H1 (cell line): ENCODE results near the gene EYA4. TPM values are rescaled to one million over a fixed set of nuclear protein-coding genes. Genes with fewer than 3 reads are reported as not detected.

Experiments
- CTCF ChIA-PET: fragments of 300-600 bp; sonication (Branson Sonifier 250); formaldehyde crosslinking; loops from one replicate; lab custom pipeline; 2021; ENCODE audit not compliant: partially characterized antibody; lab: Charles Lee
- POLR2A ChIA-PET: fragments of 300-600 bp; sonication (Branson Sonifier 250); formaldehyde crosslinking; loops from one replicate; lab custom pipeline; 2021; ENCODE audit warnings: inconsistent platforms; ENCODE audit not compliant: partially characterized antibody; lab: Charles Lee
- DNase-seq, 2 experiments: peaks; one replicate each; pipeline versions ENCODE4 v3.0.0 to v3.0.0-alpha.2; 2010 to 2022; ENCODE audit warnings: low spot score in 2 of 2, low read depth in 1 of 2, mixed read lengths in 1 of 2
- FAIRE-seq: peaks from 2 replicates; lab custom pipeline; 2011; peaks lifted over from hg19 to GRCh38; lab: Jason Lieb, UNC
- H2AFZ ChIP-seq: 2 replicates; pipeline ENCODE4 v1.8.1; 2012; ENCODE audit warnings: low read length, inconsistent platforms
- H2AK5ac ChIP-seq: 2 replicates; pipeline ENCODE4 v1.6.1; 2013; ENCODE audit warnings: low read depth, low read length
- H2BK120ac ChIP-seq: replicated peaks from 2 replicates; pipeline ENCODE3; 2013; ENCODE audit warnings: low read depth, low read length, inconsistent platforms
- H2BK12ac ChIP-seq: 2 replicates; pipeline ENCODE4 v1.6.1; 2013; ENCODE audit warnings: low read depth, low read length
- H2BK15ac ChIP-seq: 2 replicates; pipeline ENCODE4 v1.6.1; 2013; ENCODE audit warnings: low read length
- H2BK20ac ChIP-seq: 2 replicates; pipeline ENCODE4 v1.6.1; 2013; ENCODE audit warnings: low read length
- H2BK5ac ChIP-seq: 2 replicates; pipeline ENCODE4 v1.6.1; 2013; ENCODE audit warnings: low read depth, low read length
- H3K14ac ChIP-seq: 2 replicates; pipeline ENCODE4 v1.6.1; 2013; ENCODE audit warnings: inconsistent platforms; ENCODE audit not compliant: insufficient read length
- H3K18ac ChIP-seq: 2 replicates; pipeline ENCODE4 v1.6.1; 2013; ENCODE audit warnings: low read length; ENCODE audit errors: extremely low read depth
- H3K23ac ChIP-seq: 2 replicates; pipeline ENCODE4 v1.6.1; 2013; ENCODE audit warnings: inconsistent platforms; ENCODE audit not compliant: insufficient read length
- H3K23me2 ChIP-seq: 2 replicates; pipeline ENCODE4 v1.6.1; 2013; ENCODE audit warnings: low read depth, low read length
- H3K27ac ChIP-seq: 2 replicates; pipeline ENCODE4 v1.6.1; 2011; ENCODE audit warnings: low read depth, low read length, inconsistent platforms
- H3K27me3 ChIP-seq, 4 experiments: replicated peaks in 1 of 4; 1 replicate in 1 of 4; 2 replicates in 3 of 4; pipeline versions ENCODE4 v1.6.1 to v1.8.1; 2011 to 2013; ENCODE audit warnings: low read length in 3 of 4, mild to moderate bottlenecking in 3 of 4, inconsistent platforms in 2 of 4, mixed read lengths in 2 of 4, moderate library complexity in 1 of 4; ENCODE audit not compliant: control insufficient read depth in 3 of 4, insufficient read depth in 3 of 4; ENCODE audit errors: extremely low read depth in 1 of 4
- H3K36me3 ChIP-seq, 4 experiments: 2 replicates each; pipeline versions ENCODE4 v1.6.1 to v1.8.1; 2011 to 2013; ENCODE audit warnings: mild to moderate bottlenecking in 4 of 4, low read length in 3 of 4, moderate library complexity in 2 of 4, control low read depth in 1 of 4, inconsistent platforms in 1 of 4; ENCODE audit not compliant: insufficient read depth in 4 of 4, control insufficient read depth in 2 of 4
- H3K4ac ChIP-seq: replicated peaks from 2 replicates; pipeline ENCODE3; 2013; ENCODE audit warnings: low read length, low read depth, mixed read lengths, inconsistent platforms; ENCODE audit not compliant: insufficient read length
- H3K4me1 ChIP-seq, 4 experiments: replicated peaks in 1 of 4; 1 replicate in 1 of 4; 2 replicates in 3 of 4; pipeline versions ENCODE4 v1.6.1 to v1.8.1; 2011 to 2013; ENCODE audit warnings: low read length in 3 of 4, inconsistent platforms in 2 of 4, mixed read lengths in 1 of 4; ENCODE audit not compliant: insufficient read depth in 4 of 4, control insufficient read depth in 3 of 4
- H3K4me2 ChIP-seq, 2 experiments: 2 replicates each; pipeline versions ENCODE4 v1.6.1 to v1.8.1; 2011 to 2013; ENCODE audit warnings: low read depth in 2 of 2, low read length in 2 of 2, control low read depth in 1 of 2, inconsistent platforms in 1 of 2, mild to moderate bottlenecking in 1 of 2; ENCODE audit not compliant: insufficient read depth in 1 of 2
- H3K4me3 ChIP-seq, 4 experiments: fragments of 200-600, 300-600 bp in 1 of 4; sonication (generic), shearing (Covaris generic), sonication (Bioruptor Twin) in 1 of 4; 2 replicates each; pipeline versions ENCODE4 v1.5.1 to v1.8.1; 2011 to 2016; ENCODE audit warnings: low read length in 4 of 4, low read depth in 3 of 4, control low read depth in 2 of 4, inconsistent platforms in 2 of 4, mild to moderate bottlenecking in 2 of 4, mixed read lengths in 1 of 4, moderate library complexity in 1 of 4; ENCODE audit not compliant: insufficient read depth in 2 of 4; ENCODE audit errors: extremely low read depth in 1 of 4
- H3K56ac ChIP-seq: replicated peaks from 2 replicates; pipeline ENCODE3; 2013; ENCODE audit warnings: low read depth, mild to moderate bottlenecking, mixed read lengths, low read length, inconsistent platforms; ENCODE audit not compliant: insufficient read length
- H3K79me1 ChIP-seq: 2 replicates; pipeline ENCODE4 v1.6.1; 2013; ENCODE audit warnings: low read depth, low read length, control low read depth
- H3K79me2 ChIP-seq, 2 experiments: 2 replicates each; pipeline versions ENCODE4 v1.6.1 to v1.8.1; 2012 to 2013; ENCODE audit warnings: low read length in 2 of 2, mild to moderate bottlenecking in 2 of 2, inconsistent platforms in 1 of 2; ENCODE audit not compliant: insufficient read depth in 2 of 2, control insufficient read depth in 1 of 2
- H3K9ac ChIP-seq, 4 experiments: replicated peaks in 1 of 4; 1 replicate in 1 of 4; 2 replicates in 3 of 4; pipeline versions ENCODE4 v1.6.1 to v1.8.1; 2011 to 2013; ENCODE audit warnings: low read depth in 3 of 4, low read length in 3 of 4, control low read depth in 2 of 4, mild to moderate bottlenecking in 2 of 4, moderate library complexity in 2 of 4, inconsistent platforms in 1 of 4; ENCODE audit errors: extremely low read depth in 1 of 4
- H3K9me3 ChIP-seq, 2 experiments: 2 replicates each; pipeline versions ENCODE4 v1.6.1 to v1.8.1; 2012 to 2013; ENCODE audit warnings: mild to moderate bottlenecking in 2 of 2, moderate library complexity in 2 of 2, control low read depth in 1 of 2, inconsistent platforms in 1 of 2, low read depth in 1 of 2, low read length in 1 of 2, mixed read lengths in 1 of 2; ENCODE audit not compliant: insufficient read depth in 2 of 2
- H4K20me1 ChIP-seq, 2 experiments: replicated peaks in 1 of 2; 2 replicates each; pipeline versions ENCODE3 to v1.8.1; 2011 to 2013; ENCODE audit warnings: inconsistent platforms in 2 of 2, low read length in 2 of 2, mild to moderate bottlenecking in 1 of 2; ENCODE audit not compliant: insufficient read depth in 2 of 2, control insufficient read depth in 1 of 2
- H4K5ac ChIP-seq: 2 replicates; pipeline ENCODE4 v1.6.1; 2013; ENCODE audit warnings: low read length, low read depth, mixed read lengths, inconsistent platforms; ENCODE audit not compliant: insufficient read length
- H4K8ac ChIP-seq: 2 replicates; pipeline ENCODE4 v1.8.0; 2013; ENCODE audit warnings: mild to moderate bottlenecking, moderate library complexity, low read length, inconsistent platforms; ENCODE audit not compliant: insufficient read depth; ENCODE audit errors: extremely low read depth
- H4K91ac ChIP-seq: replicated peaks from 2 replicates; pipeline ENCODE3; 2013; ENCODE audit warnings: low read length, mixed read lengths, inconsistent platforms; ENCODE audit not compliant: insufficient read length
- ASH2L ChIP-seq: fragments of 200-600, 300-600 bp; sonication (generic); IDR thresholded peaks from one replicate; pipeline ENCODE4 v1.7.1; 2017; ENCODE audit warnings: low read length
- EGR1 ChIP-seq: IDR thresholded peaks from 2 replicates; pipeline ENCODE4 v1.6.1; 2011; ENCODE audit warnings: low read depth, low read length, borderline replicate concordance
- EP300 ChIP-seq, 2 experiments: IDR thresholded peaks; 1 replicate in 1 of 2; 2 replicates in 1 of 2; pipeline ENCODE4 v1.6.1; 2011 to 2012; ENCODE audit warnings: low read depth in 2 of 2, low read length in 2 of 2, mild to moderate bottlenecking in 2 of 2, borderline replicate concordance in 1 of 2, inconsistent platforms in 1 of 2, moderate library complexity in 1 of 2
- EZH2 ChIP-seq: fragments of 200-600 bp; sonication (generic); IDR thresholded peaks from 2 replicates; pipeline ENCODE4 v1.7.1; 2012; ENCODE audit warnings: low read depth, mild to moderate bottlenecking, moderate library complexity, low read length, inconsistent platforms; ENCODE audit not compliant: severe bottlenecking
- HDAC6 ChIP-seq: IDR thresholded peaks from one replicate; pipeline ENCODE4 v1.7.1; 2012; ENCODE audit warnings: low read depth, mild to moderate bottlenecking, inconsistent platforms, low read length, moderate library complexity
- JUN ChIP-seq: IDR thresholded peaks from 2 replicates; pipeline ENCODE4 v1.6.1; 2011; ENCODE audit warnings: low read depth, mild to moderate bottlenecking, improper control_type of control experiment, low read length
- JUND ChIP-seq: IDR thresholded peaks from 2 replicates; pipeline ENCODE4 v1.6.1; 2011; ENCODE audit warnings: mild to moderate bottlenecking, improper control_type of control experiment, low read length
- MAX ChIP-seq: IDR thresholded peaks from 2 replicates; pipeline ENCODE4 v1.6.1; 2012; ENCODE audit warnings: inconsistent platforms
- SAP30 ChIP-seq: fragments of 300-600 bp; sonication (generic); IDR thresholded peaks from 2 replicates; pipeline ENCODE4 v1.7.1; 2012; ENCODE audit warnings: low read length, moderate library complexity, mild to moderate bottlenecking, inconsistent platforms; ENCODE audit not compliant: insufficient read depth, insufficient replicate concordance
- SP1 ChIP-seq: IDR thresholded peaks from 2 replicates; pipeline ENCODE4 v1.6.1; 2011; ENCODE audit warnings: low read depth, low read length
- SRF ChIP-seq: IDR thresholded peaks from 2 replicates; pipeline ENCODE4 v1.6.1; 2011; ENCODE audit warnings: mild to moderate bottlenecking, low read depth, low read length, moderate library complexity
- TBP ChIP-seq: IDR thresholded peaks from 2 replicates; pipeline ENCODE4 v1.6.1; 2011; ENCODE audit warnings: low read depth, low read length, improper control_type of control experiment
- TCF12 ChIP-seq: IDR thresholded peaks from 2 replicates; pipeline ENCODE4 v1.6.1; 2011; ENCODE audit warnings: low read depth, mild to moderate bottlenecking, low read length
- TEAD4 ChIP-seq: IDR thresholded peaks from 2 replicates; pipeline ENCODE4 v1.6.1; 2012; ENCODE audit warnings: low read depth, low read length, inconsistent platforms, mixed read lengths
- ZNF274 ChIP-seq: IDR thresholded peaks from 2 replicates; pipeline ENCODE4 v1.7.0; 2012; ENCODE audit warnings: low read length, borderline replicate concordance; ENCODE audit errors: extremely low read depth
- WGBS, 2 experiments: shearing (Covaris generic) in 1 of 2; methylation state at CpG; one replicate each; pipeline versions ENCODE4 v1.1.6 to v1.1.7; 2013 to 2015; ENCODE audit warnings: low lambda C conversion rate in 2 of 2, mixed read lengths in 2 of 2, inconsistent platforms in 1 of 2, low coverage in 1 of 2, missing lambda C conversion rate in 1 of 2; ENCODE audit not compliant: insufficient replicate concordance in 2 of 2, insufficient coverage in 1 of 2, insufficient read length in 1 of 2; ENCODE audit errors: extremely low coverage in 1 of 2, missing lambda C conversion rate in 1 of 2; 5-methylcytosine and 5-hydroxymethylcytosine counted together
- polyA plus RNA-seq, 7 experiments: library from polyadenylated mRNA; depleted of rRNA in 3 of 7; stranded (reverse) in 5 of 7; unstranded in 2 of 7; fragments of >200 nt in 5 of 7; fragments of 200-250 nt in 2 of 7; gene quantifications; 1 replicate in 5 of 7; 2 replicates in 1 of 7; 4 replicates in 1 of 7; pipeline versions ENCODE4 v1.2.1 to v1.2.3, GENCODE V29; 2011 to 2013; ENCODE audit warnings: missing spikeins in 2 of 7, mixed read lengths in 2 of 7
- total RNA-seq: library from RNA; stranded (reverse); fragmentation: NEBNext Ultra II Directional; extraction: Animal tissue kit (Norgen Biotek cat#: 25700); gene quantifications from 2 replicates; pipeline ENCODE4 v1.2.1, GENCODE V29; 2021

EYA4 gene
- total and polyA plus RNA-seq, 2 of the 8 experiments (the other 6 are each of a cell fraction or from before 2014, with no cell fraction given), result 0.06 to 0.17 TPM

- Histone ChIP-seq H2BK15ac (no peak overlapping the region), H4K5ac (no peak overlapping the region), H4K91ac (no peak overlapping the region), H3K4me2 (no peak overlapping the region), H3K23ac (no peak overlapping the region), H3K9me3 (no peaks in the 10 kb centered on the region), H3K56ac (no peak overlapping the region), H3K27ac (no peak overlapping the region), H2AFZ (no peak overlapping the region), H2BK12ac (no peak overlapping the region), H2AK5ac (no peak overlapping the region), H3K4me3 (no peak overlapping the region), H3K36me3 (no peaks in the 10 kb centered on the region), H4K8ac (no peak overlapping the region), H3K23me2 (no peaks in the 10 kb centered on the region), H3K18ac (no peak overlapping the region), H3K79me2 (no peaks in the 10 kb centered on the region), H2BK20ac (no peak overlapping the region), H3K4ac (no peak overlapping the region), H3K79me1 (no peaks in the 10 kb centered on the region), H3K4me1 (no peaks in the 10 kb centered on the region), H2BK120ac (no peak overlapping the region), H3K14ac (no peak overlapping the region), H2BK5ac (no peak overlapping the region), H3K27me3 (peaks cover 0 to 1% (median 0%) of the 10 kb centered on the region in 4 experiments; a peak in 1 of 7 replicates), H4K20me1 (no peaks in the 10 kb centered on the region), H3K9ac (no peak overlapping the region)
- POLR2A ChIA-PET, result no interaction called here
- no peak for FAIRE-seq
- 91% methylated on average over 2 of the region's 2 CpGs; no CpG with 5 or more reads in 1 of the 2 experiments for WGBS, 2 experiments
- CTCF ChIA-PET, result interaction anchor here (1.1 to 1.6 kb wide), 3 partner anchors 14 to 448 kb away, joined by 3 to 4 read pairs (median 4); no protein-coding TSS in a partner anchor
- no peak for DNase-seq
- no peak for TF ChIP-seq SP1
- no peak for TF ChIP-seq JUND
- TF ChIP-seq EZH2, result no peak
- no peak for TF ChIP-seq TEAD4
- TF ChIP-seq JUN, result no peak
- TF ChIP-seq SAP30, result no peak
- TF ChIP-seq ASH2L, result no peak
- no peak for TF ChIP-seq MAX
- no peak for TF ChIP-seq SRF
- TF ChIP-seq ZNF274, result no peak
- no peak for TF ChIP-seq EGR1
- TF ChIP-seq HDAC6, result no peak
- TF ChIP-seq EP300 (IDR thresholded peaks at IDR 0.05; ENCODE audit: borderline replicate concordance in 1 of 2, low read depth in 2 of 2, low read length in 2 of 2), result no peak
- TF ChIP-seq TCF12, result no peak
- no peak for TF ChIP-seq TBP
Measured at GRCh38 chr6:133487174-133487573, 246.0 kb downstream of the EYA4 start.
